Measurements from ENCODE around the gene PRODH2.
"Not testable (repeated sequence)": the region's sequence is repeated elsewhere in the genome, so short reads cannot be mapped to it uniquely, and the experiment has no call there.

Gene PRODH2

DNA sequence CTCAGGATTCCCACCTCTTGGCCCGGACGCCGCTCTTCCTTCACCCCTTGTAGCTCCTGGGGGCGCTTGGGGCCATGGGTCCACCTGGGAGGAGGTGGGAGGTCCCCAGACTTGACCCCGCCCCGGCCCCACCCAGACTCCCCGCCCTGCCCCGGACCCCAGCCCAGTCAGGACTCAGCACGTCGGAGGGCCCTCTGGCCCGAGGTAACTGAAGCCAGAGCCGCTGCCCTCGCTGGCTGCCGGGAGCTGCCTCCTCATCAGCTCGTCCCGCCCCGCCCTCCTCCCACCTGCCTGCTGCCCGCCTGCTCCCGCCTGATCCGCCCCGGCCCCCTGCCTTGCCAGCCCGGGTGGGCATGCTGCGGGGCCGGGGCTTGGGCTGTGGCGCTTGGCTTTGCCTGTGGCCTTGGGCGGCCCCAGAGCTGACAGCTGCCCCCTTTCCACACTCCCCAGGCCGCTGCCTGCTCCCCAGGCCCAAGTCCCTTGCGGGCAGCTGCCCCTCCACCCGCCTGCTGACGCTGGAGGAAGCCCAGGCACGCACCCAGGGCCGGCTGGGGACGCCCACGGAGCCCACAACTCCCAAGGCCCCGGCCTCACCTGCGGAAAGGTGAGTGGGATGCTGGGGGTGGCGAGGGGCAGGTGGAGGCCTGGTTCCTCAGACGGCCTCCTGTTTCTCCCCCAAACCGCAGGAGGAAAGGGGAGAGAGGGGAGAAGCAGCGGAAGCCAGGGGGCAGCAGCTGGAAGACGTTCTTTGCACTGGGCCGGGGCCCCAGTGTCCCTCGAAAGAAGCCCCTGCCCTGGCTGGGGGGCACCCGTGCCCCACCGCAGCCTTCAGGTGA, 27.9 kb downstream of the PRODH2 start:
- no peak overlapping the region for H3K4me3 ChIP-seq (ENCODE audit: low read depth, low read length)
- DNase-seq (ENCODE audit: low read depth): no peak

GRCh38 chr19:35783469-35784434, 28.9 kb downstream of the PRODH2 start:
- no peak for DNase-seq (ENCODE audit: low read depth)
- no peak overlapping the region for H3K4me3 ChIP-seq (ENCODE audit: low read depth, low read length)

DNA sequence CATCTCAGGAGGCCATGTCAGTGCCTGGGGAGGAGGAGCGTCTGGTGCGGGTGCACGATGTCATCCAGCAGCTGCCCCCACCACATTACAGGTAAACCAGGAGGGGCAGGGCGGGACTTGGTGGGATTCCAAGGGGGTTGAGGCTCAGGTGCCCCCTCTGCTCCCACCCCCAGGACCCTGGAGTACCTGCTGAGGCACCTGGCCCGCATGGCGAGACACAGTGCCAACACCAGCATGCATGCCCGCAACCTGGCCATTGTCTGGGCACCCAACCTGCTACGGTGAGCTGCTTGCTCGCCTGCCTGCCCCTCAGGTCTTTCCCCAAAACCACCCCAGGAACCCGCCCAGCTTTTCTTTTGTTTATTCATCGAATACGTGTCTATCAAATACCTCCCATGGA, 30.1 kb downstream of the PRODH2 start:
- H3K4me3 ChIP-seq (ENCODE audit: low read depth, low read length): no peak overlapping the region
- DNase-seq (ENCODE audit: low read depth): no peak

- no peak overlapping the region for H3K4me3 ChIP-seq (ENCODE audit: low read depth, low read length)
- DNase-seq (ENCODE audit: low read depth): no peak
Measured at GRCh38 chr19:35781650-35782049, 31.0 kb downstream of the PRODH2 start.

DNA sequence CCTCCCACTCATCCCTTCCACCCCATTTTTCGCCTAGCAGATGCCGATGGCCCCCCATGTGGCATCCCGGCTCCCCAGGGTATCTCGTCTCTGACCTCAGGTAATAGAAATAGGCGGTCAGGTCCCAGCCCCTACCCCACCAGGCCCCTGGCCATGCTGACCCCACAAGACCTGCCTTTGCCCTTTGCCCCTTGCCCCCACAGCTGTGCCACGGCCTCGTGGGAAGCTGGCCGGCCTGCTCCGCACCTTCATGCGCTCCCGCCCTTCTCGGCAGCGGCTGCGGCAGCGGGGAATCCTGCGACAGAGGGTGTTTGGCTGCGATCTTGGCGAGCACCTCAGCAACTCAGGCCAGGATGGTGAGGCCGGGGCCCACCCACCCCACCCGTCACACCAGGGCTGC, 31.9 kb downstream of the PRODH2 start:
- DNase-seq (ENCODE audit: low read depth): no peak
- H3K4me3 ChIP-seq (ENCODE audit: low read depth, low read length): no peak overlapping the region

DNA sequence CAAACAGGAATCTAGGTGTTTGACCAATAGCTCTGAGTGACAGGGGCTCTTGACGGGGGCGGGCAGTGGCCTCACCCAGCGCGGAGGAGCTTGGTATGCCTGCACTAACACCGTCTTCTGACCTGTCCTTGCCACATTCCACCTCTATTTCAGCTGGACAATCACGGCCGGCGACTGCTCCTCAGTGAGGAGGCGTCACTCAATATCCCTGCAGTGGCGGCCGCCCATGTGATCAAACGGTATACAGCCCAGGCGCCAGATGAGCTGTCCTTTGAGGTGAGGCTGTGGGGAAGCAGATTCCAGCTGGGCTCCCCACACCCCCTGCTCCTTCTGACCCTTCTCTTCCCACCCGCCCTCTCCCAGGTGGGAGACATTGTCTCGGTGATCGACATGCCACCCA, 32.6 kb downstream of the PRODH2 start:
- no peak for DNase-seq (ENCODE audit: low read depth)
- H3K4me3 ChIP-seq (ENCODE audit: low read depth, low read length): no peak overlapping the region

DNA sequence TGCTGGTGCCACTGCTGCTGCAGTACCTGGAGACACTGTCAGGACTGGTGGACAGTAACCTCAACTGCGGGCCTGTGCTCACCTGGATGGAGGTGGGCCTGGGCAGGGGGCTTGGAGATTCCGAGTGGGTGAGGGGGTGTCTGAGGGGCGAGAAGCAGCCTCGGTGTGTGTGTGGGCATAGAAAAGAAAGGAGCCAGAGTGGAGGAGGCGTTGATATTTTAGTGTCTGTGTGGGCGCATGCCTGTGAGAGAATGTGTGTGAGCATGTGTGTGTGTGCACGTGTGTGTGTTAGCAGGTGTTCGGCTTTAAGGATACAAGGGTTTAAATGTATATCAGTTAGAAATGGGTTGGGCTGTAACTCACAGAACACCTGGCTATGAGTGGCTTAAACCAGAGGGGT, 33.6 kb downstream of the PRODH2 start:
- no peak overlapping the region for H3K4me3 ChIP-seq (ENCODE audit: low read depth, low read length)
- DNase-seq (ENCODE audit: low read depth): no peak

DNA sequence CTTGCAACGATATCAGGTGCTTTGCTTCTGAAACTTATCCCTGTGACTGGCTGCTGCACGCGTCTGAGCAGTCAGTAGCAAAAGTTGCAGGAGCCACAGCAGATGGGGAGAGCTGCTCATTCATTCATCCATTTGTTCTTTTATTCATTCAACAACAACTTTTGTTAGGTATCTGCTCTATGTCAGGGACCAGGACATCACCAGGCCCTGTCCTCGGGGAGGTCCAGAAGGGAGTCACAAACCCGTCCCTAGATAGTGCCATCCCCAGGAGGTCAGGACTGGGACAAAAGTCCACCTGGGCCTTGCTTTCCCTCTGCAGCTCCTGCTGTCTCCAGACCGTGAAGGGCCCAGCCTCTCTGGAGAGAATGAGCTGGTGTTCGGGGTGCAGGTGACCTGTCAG, 34.7 kb downstream of the PRODH2 start:
- no peak overlapping the region for H3K4me3 ChIP-seq (ENCODE audit: low read depth, low read length)

GRCh38 chr19:35777086-35777841, 35.4 kb downstream of the PRODH2 start:
- no peak overlapping the region for H3K4me3 ChIP-seq (ENCODE audit: low read depth, low read length)
- DNase-seq (ENCODE audit: low read depth): no peak

More for the DNA sequence above, 34.7 kb downstream of the PRODH2 start:
- DNase-seq (ENCODE audit: low read depth): no peak

DNA sequence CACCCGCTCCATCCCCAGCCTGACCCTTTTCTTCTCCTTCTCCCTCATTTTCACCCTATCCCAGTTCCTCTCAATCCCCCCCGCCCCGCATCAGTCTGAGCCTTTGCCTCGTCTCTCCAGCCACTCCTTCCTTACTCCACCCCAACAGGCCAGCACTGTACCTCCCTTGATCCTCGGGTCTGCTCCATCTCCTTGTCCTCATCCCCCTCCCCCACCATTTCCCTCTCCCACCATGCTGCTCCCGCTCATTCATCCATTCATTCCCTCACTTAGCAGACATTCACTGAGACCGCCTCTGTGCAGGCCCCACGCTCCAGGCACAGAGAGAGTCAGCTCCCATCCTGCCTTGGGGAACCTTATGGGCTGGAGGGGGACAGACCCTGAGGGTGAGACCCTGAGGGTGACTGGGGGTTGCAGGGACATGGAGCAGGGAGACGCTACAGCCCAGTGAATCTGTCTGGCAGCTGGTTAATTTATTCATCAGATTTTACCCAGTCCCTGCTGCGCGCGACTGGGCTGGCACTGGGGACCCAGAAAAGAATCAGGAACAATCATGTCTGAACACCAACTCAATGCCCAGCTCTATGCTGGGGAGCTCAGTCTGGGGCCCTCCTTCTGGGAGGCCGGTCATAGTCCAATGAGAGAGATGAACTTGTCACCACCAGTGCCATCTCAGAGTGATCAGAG, 36.4 kb downstream of the PRODH2 start:
- peak overlapping the region; percentile 69 for H3K4me3 ChIP-seq (ENCODE audit: low read depth, low read length)
- DNase-seq (ENCODE audit: low read depth): no peak

DNA sequence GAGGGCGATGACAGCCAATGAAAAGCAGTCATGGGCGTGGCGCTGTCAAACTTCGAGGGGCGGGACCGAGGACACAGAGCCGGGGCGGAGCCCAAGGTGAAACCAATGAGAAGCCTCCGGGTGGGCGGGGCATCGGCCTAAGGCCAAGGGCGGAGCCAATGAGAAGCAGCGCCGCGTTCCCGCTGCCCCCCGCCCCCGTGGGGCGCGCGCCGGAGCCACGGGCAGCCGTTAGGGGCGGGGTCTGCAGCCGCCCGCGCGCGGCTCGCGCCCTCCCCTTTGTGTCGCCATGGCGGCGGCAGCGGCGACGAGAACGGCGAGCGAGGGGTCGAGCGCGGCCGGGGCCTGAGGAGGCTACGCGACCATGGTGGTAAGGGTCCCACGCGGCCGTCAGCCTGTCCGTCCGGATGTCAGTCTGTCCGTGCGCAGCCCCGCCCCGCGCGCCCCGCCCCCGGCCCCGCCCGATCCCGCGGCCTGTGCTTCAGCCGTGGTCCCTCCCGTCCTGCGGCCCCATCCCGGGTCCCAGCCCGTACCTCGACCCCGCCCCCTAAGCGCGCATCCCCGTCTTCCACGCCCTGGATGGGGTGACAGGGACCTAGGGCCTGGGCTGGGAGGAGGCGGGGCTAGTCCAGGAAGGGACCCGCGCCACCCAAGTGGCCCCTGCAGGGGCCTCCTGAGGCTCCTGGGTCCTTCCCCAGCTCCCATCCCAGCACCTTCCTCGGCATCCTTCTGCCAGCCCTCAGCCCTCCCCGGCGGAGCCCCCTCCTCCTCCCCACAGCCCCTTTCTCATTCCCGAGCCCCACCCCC, 37.1 kb downstream of the PRODH2 start, which contains the start of gene ARHGAP33:
Gene ARHGAP33, plus strand, starts transcription at position 267 of the 804 bp plus-strand sequence. Its CDS starts 95 bp downstream, at position 362.
- peak; percentile 81 for DNase-seq (ENCODE audit: low read depth)
- H3K4me3 ChIP-seq (ENCODE audit: low read depth, low read length): peak within 1 kb of the TSS; percentile 69

- DNase-seq (ENCODE audit: low read depth): no peak
- peak overlapping the region; percentile 40 for H3K4me3 ChIP-seq (ENCODE audit: low read depth, low read length)
Measured at GRCh38 chr19:35775046-35775297, 37.7 kb downstream of the PRODH2 start.

DNA sequence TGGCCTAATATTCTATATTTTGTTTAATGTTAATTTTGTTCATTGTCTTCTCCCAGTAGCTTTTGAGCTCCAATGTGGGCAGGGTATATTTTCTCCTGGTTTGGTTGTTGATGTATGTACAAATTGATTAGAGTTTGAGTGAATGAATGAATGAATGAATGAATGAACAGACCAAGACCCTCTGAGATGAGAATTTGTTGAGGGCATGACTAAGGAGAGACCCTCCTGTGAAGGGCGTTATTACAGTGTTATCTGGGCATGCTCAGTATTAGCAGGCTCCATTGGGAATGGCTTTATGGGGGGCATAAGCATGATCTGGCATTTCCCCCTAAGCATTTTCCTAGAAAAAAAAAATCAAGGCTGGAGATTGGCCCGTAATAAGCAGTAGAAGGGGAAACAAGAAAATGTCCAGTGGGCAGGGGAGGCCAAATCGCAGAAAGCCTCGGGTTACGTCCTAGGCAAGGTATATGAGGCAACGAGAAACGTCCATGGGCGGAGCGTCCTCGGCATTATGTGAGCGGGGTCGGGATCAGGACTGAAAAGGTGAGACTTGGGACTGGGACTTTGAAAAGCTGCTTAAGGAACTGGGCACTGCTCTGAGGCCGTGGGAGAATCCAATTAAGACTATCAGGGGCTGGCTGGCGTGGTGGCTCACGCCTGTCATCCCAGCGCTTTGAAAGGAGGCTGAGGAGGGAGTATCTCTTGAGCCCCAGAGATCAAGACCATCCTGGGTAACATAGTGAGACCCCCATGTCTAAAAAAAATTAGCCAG, 38.2 kb downstream of the PRODH2 start:
- peak overlapping the region; percentile 40 for H3K4me3 ChIP-seq (ENCODE audit: low read depth, low read length)

GRCh38 chr19:35773020-35773806, 39.4 kb downstream of the PRODH2 start:
- no peak overlapping the region for H3K4me3 ChIP-seq (ENCODE audit: low read depth, low read length)
- DNase-seq (ENCODE audit: low read depth): no peak

More for the DNA sequence above, 38.2 kb downstream of the PRODH2 start:
- DNase-seq (ENCODE audit: low read depth): no peak

GRCh38 chr19:35772362-35772761, 40.3 kb downstream of the PRODH2 start:
- not testable (repeated sequence) for H3K4me3 ChIP-seq (ENCODE audit: low read depth, low read length); DNase-seq (ENCODE audit: low read depth)

GRCh38 chr19:35768082-35768421, 44.6 kb downstream of the PRODH2 start:
- H3K4me3 ChIP-seq (ENCODE audit: low read depth, low read length): no peak overlapping the region
- no peak for DNase-seq (ENCODE audit: low read depth)
